NOMO-1 treated with DMSO at 0.1 percent for 48 hours (cell line): ENCODE data around the gene TMEM82.

Experiments
- DNase-seq: peaks from one replicate; lab custom pipeline; 2025; ENCODE audit not compliant: unreplicated experiment; lab: John Stamatoyannopoulos, UW

The TMEM82 gene

GRCh38 chr1:15777909-15778707 is 35.8 kb downstream of the TMEM82 start:
- no peak for DNase-seq

GRCh38 chr1:15785683-15786082 is 43.4 kb downstream of the TMEM82 start:
- DNase-seq: no peak

GRCh38 chr1:15786581-15786980 is 44.3 kb downstream of the TMEM82 start:
- no peak for DNase-seq

- DNase-seq: peak; percentile 56
These were observed 46.5 kb downstream of the TMEM82 start for GRCh38 chr1:15788624-15789301.

DNA sequence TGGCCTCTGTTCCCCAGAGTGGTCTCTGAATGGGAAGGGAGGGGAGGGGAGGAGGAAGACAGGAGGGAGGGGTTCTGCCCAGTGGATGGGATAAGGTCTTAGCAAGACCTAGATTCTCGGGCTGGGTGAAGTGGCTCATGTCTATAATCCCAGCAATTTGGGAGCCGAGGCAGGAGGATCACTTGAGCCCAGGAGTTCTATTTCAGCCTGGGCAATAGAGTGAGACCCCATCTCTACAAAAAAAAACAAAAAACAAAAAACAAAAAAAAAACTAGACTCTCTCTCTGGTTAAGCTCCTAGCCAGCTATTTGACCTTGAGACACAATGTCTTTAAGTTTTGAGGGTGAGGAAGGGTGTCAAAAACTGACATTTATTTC is 53.8 kb downstream of the TMEM82 start:
- no peak for DNase-seq
